HFF-Myc (cell line): ENCODE measurements around the gene DZANK1.
A peak's percentile ranks its signal among the peaks of the same experiment; 100 is the strongest.
"Not testable (repeated sequence)": the region's sequence is repeated elsewhere in the genome, so short reads cannot be mapped to it uniquely, and the experiment has no call there.

Experiments
- DNase-seq: peaks from one replicate; pipeline ENCODE4 v3.0.0-alpha.2; 2011; ENCODE audit warnings: low read depth; ENCODE audit errors: extremely low read depth
- H3K4me3 ChIP-seq: replicated peaks from 2 replicates; pipeline ENCODE4 v1.5.1; 2011; ENCODE audit warnings: low read depth, mild to moderate bottlenecking, control low read depth, low read length
- TF ChIP-seq, protein P1 (sequence below): IDR thresholded peaks from 2 replicates; pipeline ENCODE4 v1.5.1; 2012; ENCODE audit warnings: mild to moderate bottlenecking, low read depth, low read length, control low read depth; ENCODE audit errors: missing control alignments

Gene DZANK1

GRCh38 chr20:18506744-18507143 lies 39.9 kb upstream of the DZANK1 start:
- DNase-seq: no peak
- H3K4me3 ChIP-seq: peak overlapping the region; percentile 66
- TF ChIP-seq, protein P1, sequence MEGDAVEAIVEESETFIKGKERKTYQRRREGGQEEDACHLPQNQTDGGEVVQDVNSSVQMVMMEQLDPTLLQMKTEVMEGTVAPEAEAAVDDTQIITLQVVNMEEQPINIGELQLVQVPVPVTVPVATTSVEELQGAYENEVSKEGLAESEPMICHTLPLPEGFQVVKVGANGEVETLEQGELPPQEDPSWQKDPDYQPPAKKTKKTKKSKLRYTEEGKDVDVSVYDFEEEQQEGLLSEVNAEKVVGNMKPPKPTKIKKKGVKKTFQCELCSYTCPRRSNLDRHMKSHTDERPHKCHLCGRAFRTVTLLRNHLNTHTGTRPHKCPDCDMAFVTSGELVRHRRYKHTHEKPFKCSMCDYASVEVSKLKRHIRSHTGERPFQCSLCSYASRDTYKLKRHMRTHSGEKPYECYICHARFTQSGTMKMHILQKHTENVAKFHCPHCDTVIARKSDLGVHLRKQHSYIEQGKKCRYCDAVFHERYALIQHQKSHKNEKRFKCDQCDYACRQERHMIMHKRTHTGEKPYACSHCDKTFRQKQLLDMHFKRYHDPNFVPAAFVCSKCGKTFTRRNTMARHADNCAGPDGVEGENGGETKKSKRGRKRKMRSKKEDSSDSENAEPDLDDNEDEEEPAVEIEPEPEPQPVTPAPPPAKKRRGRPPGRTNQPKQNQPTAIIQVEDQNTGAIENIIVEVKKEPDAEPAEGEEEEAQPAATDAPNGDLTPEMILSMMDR: no peak

DNA sequence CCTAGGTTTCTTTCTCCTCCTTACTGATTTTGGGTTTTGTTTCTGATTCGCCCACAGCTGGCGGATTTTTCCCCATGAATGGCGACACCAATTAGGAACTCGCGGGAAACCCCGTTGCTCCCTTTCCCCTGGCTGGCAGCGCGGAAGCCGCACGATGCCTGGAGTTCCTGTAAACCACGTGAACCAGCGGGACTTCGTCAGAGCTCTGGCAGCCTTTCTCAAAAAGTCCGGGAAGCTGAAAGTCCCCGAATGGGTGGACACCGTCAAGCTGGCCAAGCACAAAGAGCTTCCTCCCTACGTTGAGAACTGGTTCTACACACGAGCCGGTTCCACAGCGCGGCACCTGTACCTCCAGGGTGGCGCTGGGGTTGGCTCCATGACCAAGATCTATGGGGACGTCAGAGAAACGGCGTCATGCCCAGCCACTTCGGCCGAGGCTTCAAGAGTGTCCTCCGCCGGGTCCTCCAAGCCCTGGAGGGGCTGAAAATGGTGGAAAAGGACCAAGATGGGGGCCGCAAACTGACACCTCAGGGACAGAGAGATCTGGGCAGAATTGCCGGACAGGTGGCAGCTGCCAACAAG lies 37.7 kb upstream of the DZANK1 start:
- DNase-seq: no peak
- TF ChIP-seq, protein P1: no peak
- no peak overlapping the region for H3K4me3 ChIP-seq

GRCh38 chr20:18501672-18502071 lies 34.8 kb upstream of the DZANK1 start:
- H3K4me3 ChIP-seq, DNase-seq: not testable (repeated sequence)

- TF ChIP-seq, protein P1: no peak
- no peak overlapping the region for H3K4me3 ChIP-seq
- DNase-seq: no peak
Observed at GRCh38 chr20:18497603-18498002, 30.8 kb upstream of the DZANK1 start.

DNA sequence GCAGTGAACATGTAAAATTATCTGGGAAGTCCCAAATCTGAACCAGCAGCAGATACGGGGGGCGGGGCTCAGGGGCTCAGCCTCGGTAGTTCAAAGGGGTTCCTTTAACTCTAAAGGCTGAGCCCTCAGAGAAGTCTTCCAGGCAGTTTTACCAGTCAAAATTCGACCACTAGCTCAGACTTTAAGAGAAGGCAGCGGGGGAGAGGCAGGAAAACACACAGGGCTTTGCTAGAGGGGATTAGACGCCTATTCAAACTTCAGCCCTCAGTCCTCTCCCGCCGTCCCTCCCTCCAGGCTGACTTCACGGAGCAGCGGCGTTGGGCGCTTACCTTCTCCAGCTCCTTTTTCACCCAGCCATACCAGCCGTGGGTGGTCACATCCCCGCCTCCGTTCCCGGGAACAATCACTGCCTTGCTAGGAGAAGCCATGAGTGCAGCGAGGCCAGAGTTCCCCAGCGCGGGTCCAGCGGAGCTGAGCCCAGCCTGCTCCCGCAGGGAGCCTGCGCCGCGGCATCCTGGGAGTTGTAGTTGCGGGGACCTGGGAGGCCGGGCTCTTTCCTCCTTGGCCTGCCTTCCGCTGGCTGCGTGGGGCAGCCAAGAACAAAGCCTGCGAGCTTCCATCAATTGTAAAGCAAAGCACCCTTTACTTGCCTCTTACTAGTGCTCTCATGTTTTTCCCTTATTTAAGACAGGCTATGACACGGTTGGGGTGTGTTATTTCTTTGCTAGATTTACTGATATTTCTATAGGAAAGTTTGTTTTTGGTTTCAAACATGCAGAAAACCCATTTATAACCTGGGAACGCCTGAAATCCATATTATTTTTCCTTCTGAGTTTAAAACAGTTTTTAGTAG lies 30.1 kb upstream of the DZANK1 start, which contains the start of gene RBBP9:
Gene RBBP9 (minus strand): TSS at position 486 of the 853 bp plus-strand sequence. CDS start 58 bp downstream, at position 428.
- peak; percentile 56 for DNase-seq
- TF ChIP-seq, protein P1: no peak

DNA sequence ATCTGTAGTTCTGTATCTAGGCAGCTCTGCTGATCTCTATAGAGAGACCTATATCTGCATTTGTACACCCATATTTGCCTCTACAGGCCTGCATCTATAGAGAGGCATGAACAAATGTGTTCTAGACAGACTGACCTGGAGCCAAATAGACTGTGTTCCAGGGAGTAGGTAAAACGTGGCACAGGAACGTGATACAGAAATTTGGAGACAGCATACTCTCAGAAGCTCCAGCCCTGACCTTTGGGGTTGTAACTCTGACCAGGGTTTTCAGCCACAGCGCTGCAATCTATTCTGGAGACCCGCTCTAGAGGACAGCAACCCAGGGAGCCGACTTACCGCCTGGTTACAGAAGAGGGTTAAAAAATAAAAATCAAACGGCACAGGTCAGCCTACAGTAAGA lies 29.2 kb upstream of the DZANK1 start:
- DNase-seq: no peak
- H3K4me3 ChIP-seq: peak overlapping the region; percentile 73
- TF ChIP-seq, protein P1: no peak

More for the DNA sequence above, 30.1 kb upstream of the DZANK1 start, which contains the start of gene RBBP9:
- H3K4me3 ChIP-seq: peak within 1 kb of the TSS; percentile 73

- H3K4me3 ChIP-seq: no peak overlapping the region
- DNase-seq: no peak
- TF ChIP-seq, protein P1: no peak
Observed at GRCh38 chr20:18488301-18488700, 21.5 kb upstream of the DZANK1 start.
